ENCODE results near the gene SPDYE6.
"Not testable (repeated sequence)": the region's sequence is repeated elsewhere in the genome, so short reads cannot be mapped to it uniquely, and the experiment has no call there.

The SPDYE6 gene

GRCh38 chr7:102387064-102387463, 30.8 kb upstream of the SPDYE6 start:
- H3K27me3 ChIP-seq (ENCODE audit: low read length) = no peaks in the 10 kb centered on the region
- H3K36me3 ChIP-seq (ENCODE audit: low read length) = peaks cover 20% of the 10 kb centered on the region
- no peak overlapping the region for H3K4me3 ChIP-seq (ENCODE audit: insufficient read depth, low read length, poor library complexity, severe bottlenecking)
- H3F3A ChIP-seq (ENCODE audit: insufficient read depth) = peaks cover 43% of the 10 kb centered on the region
- H2AFZ ChIP-seq (ENCODE audit: low read depth, low read length, severe bottlenecking) = no peak overlapping the region
- H3K9ac ChIP-seq (ENCODE audit: low read length) = no peak overlapping the region
- no peaks in the 10 kb centered on the region for H3K79me2 ChIP-seq (ENCODE audit: insufficient read depth, low read length)
- H3K27ac ChIP-seq (ENCODE audit: low read depth, low read length) = no peak overlapping the region
- no peaks in the 10 kb centered on the region for H3K9me3 ChIP-seq (ENCODE audit: insufficient read depth, low read length)
- H3K4me2 ChIP-seq (ENCODE audit: low read depth, low read length, poor library complexity, severe bottlenecking) = no peak overlapping the region
- TF ChIP-seq, protein P1, sequence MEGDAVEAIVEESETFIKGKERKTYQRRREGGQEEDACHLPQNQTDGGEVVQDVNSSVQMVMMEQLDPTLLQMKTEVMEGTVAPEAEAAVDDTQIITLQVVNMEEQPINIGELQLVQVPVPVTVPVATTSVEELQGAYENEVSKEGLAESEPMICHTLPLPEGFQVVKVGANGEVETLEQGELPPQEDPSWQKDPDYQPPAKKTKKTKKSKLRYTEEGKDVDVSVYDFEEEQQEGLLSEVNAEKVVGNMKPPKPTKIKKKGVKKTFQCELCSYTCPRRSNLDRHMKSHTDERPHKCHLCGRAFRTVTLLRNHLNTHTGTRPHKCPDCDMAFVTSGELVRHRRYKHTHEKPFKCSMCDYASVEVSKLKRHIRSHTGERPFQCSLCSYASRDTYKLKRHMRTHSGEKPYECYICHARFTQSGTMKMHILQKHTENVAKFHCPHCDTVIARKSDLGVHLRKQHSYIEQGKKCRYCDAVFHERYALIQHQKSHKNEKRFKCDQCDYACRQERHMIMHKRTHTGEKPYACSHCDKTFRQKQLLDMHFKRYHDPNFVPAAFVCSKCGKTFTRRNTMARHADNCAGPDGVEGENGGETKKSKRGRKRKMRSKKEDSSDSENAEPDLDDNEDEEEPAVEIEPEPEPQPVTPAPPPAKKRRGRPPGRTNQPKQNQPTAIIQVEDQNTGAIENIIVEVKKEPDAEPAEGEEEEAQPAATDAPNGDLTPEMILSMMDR (IDR thresholded peaks at IDR 0.05; ENCODE audit: insufficient read depth, low read length, poor library complexity, severe bottlenecking) = no peak
- no peak for TF ChIP-seq EZH2phosphoT487 (conservative IDR thresholded peaks at IDR 0.05; ENCODE audit: low read length)
- no peaks in the 10 kb centered on the region for H4K20me1 ChIP-seq (ENCODE audit: low read depth, low read length)
- H3K9me2 ChIP-seq (replicated peaks; ENCODE audit: insufficient read depth, low read length) = no peaks in the 10 kb centered on the region

DNA sequence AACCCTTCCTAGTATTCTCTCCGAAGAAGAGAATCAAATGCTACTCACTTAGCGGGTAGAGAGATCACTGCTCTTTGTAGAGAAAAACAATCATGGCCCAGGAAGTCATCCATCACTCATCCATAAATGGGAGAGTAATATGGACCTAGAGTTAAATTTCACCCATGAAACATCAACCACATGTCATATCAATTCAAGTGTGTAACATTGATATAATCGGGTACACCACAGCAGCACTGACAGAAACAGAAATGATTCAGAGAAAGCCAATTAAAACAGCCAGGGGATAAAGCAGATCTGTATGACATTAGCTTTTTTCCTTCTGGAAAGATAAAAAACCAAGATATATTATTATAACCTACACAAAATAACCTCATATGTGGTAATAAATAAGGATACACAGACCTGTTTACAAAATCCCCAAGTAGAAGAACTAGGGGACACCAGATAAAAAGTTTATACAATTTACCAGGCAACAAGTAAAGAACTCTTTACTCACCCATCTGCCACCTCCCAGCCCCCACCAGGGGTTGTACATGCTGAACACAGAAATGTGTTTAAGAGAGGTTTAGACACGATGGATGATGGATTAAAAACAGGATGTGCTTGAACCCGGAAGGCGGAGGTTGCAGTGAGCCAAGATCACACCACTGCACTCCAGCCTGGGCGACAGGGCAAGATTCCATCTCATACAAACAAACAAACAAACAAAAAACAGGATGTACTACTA, 25.6 kb upstream of the SPDYE6 start:
- not testable (repeated sequence) for H4K20me1 ChIP-seq (ENCODE audit: low read depth, low read length); H3K4me3 ChIP-seq (ENCODE audit: insufficient read depth, low read length, poor library complexity, severe bottlenecking); H3K27ac ChIP-seq (ENCODE audit: low read depth, low read length); H3K9ac ChIP-seq (ENCODE audit: low read length); H3K9me3 ChIP-seq (ENCODE audit: insufficient read depth, low read length); H3K27me3 ChIP-seq (ENCODE audit: low read length); H3K9me2 ChIP-seq (replicated peaks; ENCODE audit: insufficient read depth, low read length); H3K79me2 ChIP-seq (ENCODE audit: insufficient read depth, low read length); H2AFZ ChIP-seq (ENCODE audit: low read depth, low read length, severe bottlenecking); H3K4me2 ChIP-seq (ENCODE audit: low read depth, low read length, poor library complexity, severe bottlenecking)
- Histone ChIP-seq H3K36me3 (ENCODE audit: low read length) (peaks cover 35% of the 10 kb centered on the region), H3F3A (ENCODE audit: insufficient read depth) (peaks cover 22% of the 10 kb centered on the region)

DNA sequence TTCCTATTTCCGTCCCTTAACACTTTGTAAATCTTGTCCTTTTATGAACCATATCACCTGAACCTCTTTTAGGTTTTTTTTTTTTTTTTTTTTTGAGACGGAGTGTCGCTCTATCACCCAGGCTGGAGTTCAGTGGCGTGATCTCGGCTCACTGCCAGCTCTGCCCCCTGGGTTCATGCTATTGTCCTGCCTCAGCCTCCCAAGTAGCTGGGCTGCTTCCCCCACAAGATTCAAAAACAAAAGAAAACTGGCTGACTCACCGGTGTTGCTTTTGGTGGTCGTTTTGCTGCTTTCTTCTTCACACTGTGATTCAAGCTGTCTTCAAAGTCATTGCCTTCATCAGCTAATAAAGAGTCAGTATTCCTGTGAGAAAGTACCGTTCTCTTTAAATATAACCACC, 24.6 kb upstream of the SPDYE6 start:
- not testable (repeated sequence) for H3K27ac ChIP-seq (ENCODE audit: low read depth, low read length); H3K4me3 ChIP-seq (ENCODE audit: insufficient read depth, low read length, poor library complexity, severe bottlenecking); H4K20me1 ChIP-seq (ENCODE audit: low read depth, low read length); H2AFZ ChIP-seq (ENCODE audit: low read depth, low read length, severe bottlenecking); H3K9ac ChIP-seq (ENCODE audit: low read length); H3K9me3 ChIP-seq (ENCODE audit: insufficient read depth, low read length); H3K27me3 ChIP-seq (ENCODE audit: low read length); H3K9me2 ChIP-seq (replicated peaks; ENCODE audit: insufficient read depth, low read length); H3K4me2 ChIP-seq (ENCODE audit: low read depth, low read length, poor library complexity, severe bottlenecking); H3K79me2 ChIP-seq (ENCODE audit: insufficient read depth, low read length)
- Histone ChIP-seq H3F3A (ENCODE audit: insufficient read depth) (peaks cover 12% of the 10 kb centered on the region), H3K36me3 (ENCODE audit: low read length) (peaks cover 29% of the 10 kb centered on the region)

DNA sequence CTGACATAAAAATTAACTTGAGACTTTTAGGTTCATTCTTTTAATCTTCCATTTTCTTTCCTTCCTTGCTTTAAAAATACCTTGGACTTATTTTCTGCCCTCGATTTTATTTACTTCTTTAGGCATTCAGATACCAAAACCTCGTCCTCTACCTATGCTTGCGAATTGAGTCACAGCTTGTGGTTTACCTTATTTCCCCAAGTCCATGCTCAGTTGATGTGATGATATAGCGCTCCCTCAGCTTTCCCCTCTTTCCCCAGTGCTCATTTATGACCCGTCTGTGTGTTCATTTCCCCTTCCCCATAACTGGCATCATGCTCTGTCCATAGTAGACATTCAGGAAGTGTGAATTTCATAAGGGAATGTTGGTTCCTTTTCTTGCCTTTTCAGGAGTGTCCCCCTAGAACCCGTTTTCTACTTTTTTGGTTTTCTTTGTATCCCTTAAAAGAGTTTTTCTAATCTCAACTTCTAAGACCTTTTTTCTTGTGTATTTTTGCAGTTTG, 20.8 kb upstream of the SPDYE6 start:
- H3K27ac ChIP-seq (ENCODE audit: low read depth, low read length) = no peak overlapping the region
- peaks cover 26% of the 10 kb centered on the region for H3K36me3 ChIP-seq (ENCODE audit: low read length)
- H3K4me3 ChIP-seq (ENCODE audit: insufficient read depth, low read length, poor library complexity, severe bottlenecking) = no peak overlapping the region
- TF ChIP-seq, protein P1 (IDR thresholded peaks at IDR 0.05; ENCODE audit: insufficient read depth, low read length, poor library complexity, severe bottlenecking) = no peak
- TF ChIP-seq EZH2phosphoT487 (conservative IDR thresholded peaks at IDR 0.05; ENCODE audit: low read length) = no peak
- no peak overlapping the region for H2AFZ ChIP-seq (ENCODE audit: low read depth, low read length, severe bottlenecking)
- H3K9me3 ChIP-seq (ENCODE audit: insufficient read depth, low read length) = no peaks in the 10 kb centered on the region
- peaks cover 26% of the 10 kb centered on the region for H3K79me2 ChIP-seq (ENCODE audit: insufficient read depth, low read length)
- 0 out of 2 replicates have a peak, but pooled peaks cover 4% of the 10 kb centered on the region for H4K20me1 ChIP-seq (ENCODE audit: low read depth, low read length)
- no peaks in the 10 kb centered on the region for H3K9me2 ChIP-seq (replicated peaks; ENCODE audit: insufficient read depth, low read length)
- no peaks in the 10 kb centered on the region for H3K27me3 ChIP-seq (ENCODE audit: low read length)
- H3K9ac ChIP-seq (ENCODE audit: low read length) = no peak overlapping the region
- no peak overlapping the region for H3K4me2 ChIP-seq (ENCODE audit: low read depth, low read length, poor library complexity, severe bottlenecking)
- H3F3A ChIP-seq (ENCODE audit: insufficient read depth) = 0 out of 2 replicates have a peak, but pooled peaks cover 4% of the 10 kb centered on the region

DNA sequence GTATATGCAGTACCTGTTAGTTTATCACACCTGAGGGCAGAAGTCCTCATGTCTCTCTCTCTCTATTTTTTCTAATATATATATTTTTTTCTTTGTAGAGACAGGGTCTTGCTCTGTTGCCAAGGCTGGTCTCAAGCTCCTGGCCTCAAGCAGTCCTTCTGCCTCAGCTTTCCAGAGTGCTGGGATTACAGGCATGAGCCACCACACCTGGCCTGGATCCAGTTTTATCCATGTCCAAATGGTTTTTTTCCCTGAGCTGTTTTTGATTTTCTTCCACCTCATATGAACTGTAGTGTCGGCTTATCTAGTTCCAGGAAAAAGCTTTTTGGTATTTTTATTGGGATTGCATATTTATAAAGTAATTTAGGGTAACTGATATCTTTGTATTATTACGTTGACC, 16.6 kb upstream of the SPDYE6 start:
- Histone ChIP-seq H3K36me3 (ENCODE audit: low read length) (peaks cover 20% of the 10 kb centered on the region), H3K79me2 (ENCODE audit: insufficient read depth, low read length) (peaks cover 56% of the 10 kb centered on the region)
- not testable (repeated sequence) for H3K9me2 ChIP-seq (replicated peaks; ENCODE audit: insufficient read depth, low read length); H3F3A ChIP-seq (ENCODE audit: insufficient read depth); H2AFZ ChIP-seq (ENCODE audit: low read depth, low read length, severe bottlenecking); H4K20me1 ChIP-seq (ENCODE audit: low read depth, low read length); H3K4me3 ChIP-seq (ENCODE audit: insufficient read depth, low read length, poor library complexity, severe bottlenecking); H3K9me3 ChIP-seq (ENCODE audit: insufficient read depth, low read length); H3K27me3 ChIP-seq (ENCODE audit: low read length); H3K4me2 ChIP-seq (ENCODE audit: low read depth, low read length, poor library complexity, severe bottlenecking); H3K9ac ChIP-seq (ENCODE audit: low read length); H3K27ac ChIP-seq (ENCODE audit: low read depth, low read length)

DNA sequence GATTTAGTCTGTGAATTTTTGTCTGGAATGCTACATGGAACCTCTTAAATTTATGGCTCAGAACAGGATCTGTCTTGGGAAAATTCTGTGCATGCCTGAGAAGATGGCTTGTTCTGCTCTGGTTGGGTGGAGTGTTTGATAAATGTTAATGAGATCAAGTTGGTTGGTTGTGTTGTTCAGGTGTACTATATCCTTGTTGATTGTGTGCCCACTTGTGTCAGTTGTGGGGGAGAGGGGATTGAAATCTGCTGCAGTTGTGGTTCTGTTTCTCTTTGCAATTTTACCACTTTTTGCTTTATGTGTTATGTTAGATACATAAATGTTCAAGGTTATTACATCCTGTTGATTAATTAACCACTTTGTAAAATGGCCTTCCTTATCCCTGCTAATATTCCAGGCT, 13.8 kb upstream of the SPDYE6 start:
- not testable (repeated sequence) for H3K9me3 ChIP-seq (ENCODE audit: insufficient read depth, low read length); H3K4me3 ChIP-seq (ENCODE audit: insufficient read depth, low read length, poor library complexity, severe bottlenecking); H4K20me1 ChIP-seq (ENCODE audit: low read depth, low read length); H2AFZ ChIP-seq (ENCODE audit: low read depth, low read length, severe bottlenecking); H3K4me2 ChIP-seq (ENCODE audit: low read depth, low read length, poor library complexity, severe bottlenecking); H3F3A ChIP-seq (ENCODE audit: insufficient read depth); H3K27me3 ChIP-seq (ENCODE audit: low read length); H3K27ac ChIP-seq (ENCODE audit: low read depth, low read length); H3K9ac ChIP-seq (ENCODE audit: low read length); H3K9me2 ChIP-seq (replicated peaks; ENCODE audit: insufficient read depth, low read length)
- Histone ChIP-seq H3K36me3 (ENCODE audit: low read length) (peaks cover 20% of the 10 kb centered on the region), H3K79me2 (ENCODE audit: insufficient read depth, low read length) (peaks cover 68% of the 10 kb centered on the region)

All from SU-DHL-6 (cell line).